Kidney (tissue), 14 donors: ENCODE measurements around the gene PDZD2. TPM values are rescaled to one million over a fixed set of nuclear protein-coding genes. Genes with fewer than 3 reads are reported as not detected.

Experiments used
- DNase-seq, 5 donors: peaks; one replicate each; pipeline ENCODE4 v3.0.0-alpha.2; 2013 to 2020
- FAIRE-seq: peaks from 2 replicates; lab custom pipeline; 2012; peaks lifted over from hg19 to GRCh38; lab: Jason Lieb, UNC
- H3K27ac ChIP-seq, 2 donors: one replicate each; pipeline ENCODE4 v1.7.0; 2013; ENCODE audit warnings: low read depth in 2 of 2, low read length in 2 of 2, inconsistent platforms in 1 of 2
- H3K27me3 ChIP-seq: one replicate; pipeline ENCODE4 v1.7.1; 2013; ENCODE audit warnings: low read length, inconsistent platforms; ENCODE audit not compliant: control insufficient read depth, insufficient read depth
- H3K36me3 ChIP-seq, 3 donors: one replicate each; pipeline versions ENCODE4 v1.7.0 to v1.7.1; 2013; ENCODE audit warnings: low read length in 3 of 3, control low read depth in 1 of 3, inconsistent platforms in 1 of 3; ENCODE audit not compliant: insufficient read depth in 3 of 3, control insufficient read depth in 2 of 3
- H3K4me1 ChIP-seq, 3 donors: one replicate each; pipeline versions ENCODE4 v1.7.0 to v1.7.1; 2013; ENCODE audit warnings: low read length in 3 of 3, inconsistent platforms in 1 of 3, low read depth in 1 of 3; ENCODE audit not compliant: control insufficient read depth in 2 of 3, insufficient read depth in 2 of 3
- H3K4me3 ChIP-seq, 3 donors: one replicate each; pipeline versions ENCODE4 v1.7.0 to v1.8.1; 2013; ENCODE audit warnings: low read length in 3 of 3, control low read depth in 1 of 3, inconsistent platforms in 1 of 3
- H3K9ac ChIP-seq, 3 donors: one replicate each; pipeline versions ENCODE4 v1.7.0 to v1.7.1; 2013; ENCODE audit warnings: low read length in 3 of 3, control low read depth in 1 of 3, inconsistent platforms in 1 of 3
- H3K9me3 ChIP-seq, 3 donors: one replicate each; pipeline versions ENCODE4 v1.7.0 to v1.7.1; 2013; ENCODE audit warnings: low read length in 3 of 3, control low read depth in 1 of 3, inconsistent platforms in 1 of 3; ENCODE audit not compliant: control insufficient read depth in 2 of 3, insufficient read depth in 1 of 3
- intact Hi-C: fragments of 100-400 bp; cut with DNase I; formaldehyde crosslinking; loops from one replicate; pipeline ENCODE4 v1.11.1; 2022
- polyA plus RNA-seq: library from polyadenylated mRNA; stranded (reverse); fragments of 350-450 nt; fragmentation: Illumina TruSeq; extraction: RNeasy Lipid Tissue Mini Kit (QIAGEN cat#74804); gene quantifications from one replicate; pipeline ENCODE4 v1.2.3, GENCODE V29; 2014; ENCODE audit warnings: low read depth, low replicate concordance; ENCODE audit not compliant: insufficient read depth
- total RNA-seq: library from RNA; stranded (reverse); fragmentation: NEBNext Ultra II Directional; extraction: Animal tissue kit (Norgen Biotek cat#: 25700); gene quantifications from one replicate; pipeline ENCODE4 v1.2.1, GENCODE V29; 2021
- TF ChIP-seq, protein P1 (sequence below): IDR thresholded peaks from 3 replicates; pipeline ENCODE4 v1.5.1; 2012; ENCODE audit warnings: mild to moderate bottlenecking, moderate library complexity, borderline replicate concordance; ENCODE audit not compliant: insufficient read depth; ENCODE audit errors: extremely low read depth
- donor health status: control.
- donor health status: control.
- donor health status: control.
- donor health status: control.
- donor health status: control.
- donor health status: DM: yes; HTN: yes; CAD: no.
- donor health status: Normal renal cell carcinoma (clear cell type).

Gene PDZD2
- total and polyA plus RNA-seq, 2 donors from 2014 or later, result 6.2 to 14.8 TPM

GRCh38 chr5:32153723-32154122 lies 514.8 kb downstream of the PDZD2 start:
- no peaks in the 10 kb centered on the region for H3K9me3 ChIP-seq
- H3K27ac ChIP-seq, result no peak overlapping the region
- DNase-seq (peak in 1 of 5 donors; percentile 73), FAIRE-seq (no peak)
- no peak overlapping the region for H3K4me3 ChIP-seq
- intact Hi-C loops, result no loop called here
- H3K9ac ChIP-seq, result no peak overlapping the region
- TF ChIP-seq, protein P1, sequence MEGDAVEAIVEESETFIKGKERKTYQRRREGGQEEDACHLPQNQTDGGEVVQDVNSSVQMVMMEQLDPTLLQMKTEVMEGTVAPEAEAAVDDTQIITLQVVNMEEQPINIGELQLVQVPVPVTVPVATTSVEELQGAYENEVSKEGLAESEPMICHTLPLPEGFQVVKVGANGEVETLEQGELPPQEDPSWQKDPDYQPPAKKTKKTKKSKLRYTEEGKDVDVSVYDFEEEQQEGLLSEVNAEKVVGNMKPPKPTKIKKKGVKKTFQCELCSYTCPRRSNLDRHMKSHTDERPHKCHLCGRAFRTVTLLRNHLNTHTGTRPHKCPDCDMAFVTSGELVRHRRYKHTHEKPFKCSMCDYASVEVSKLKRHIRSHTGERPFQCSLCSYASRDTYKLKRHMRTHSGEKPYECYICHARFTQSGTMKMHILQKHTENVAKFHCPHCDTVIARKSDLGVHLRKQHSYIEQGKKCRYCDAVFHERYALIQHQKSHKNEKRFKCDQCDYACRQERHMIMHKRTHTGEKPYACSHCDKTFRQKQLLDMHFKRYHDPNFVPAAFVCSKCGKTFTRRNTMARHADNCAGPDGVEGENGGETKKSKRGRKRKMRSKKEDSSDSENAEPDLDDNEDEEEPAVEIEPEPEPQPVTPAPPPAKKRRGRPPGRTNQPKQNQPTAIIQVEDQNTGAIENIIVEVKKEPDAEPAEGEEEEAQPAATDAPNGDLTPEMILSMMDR, result no peak
- H3K36me3 ChIP-seq, result no peaks in the 10 kb centered on the region
- H3K27me3 ChIP-seq, result no peaks in the 10 kb centered on the region
- peaks cover 0 to 26% (median 6%) of the 10 kb centered on the region in 3 donors for H3K4me1 ChIP-seq

DNA sequence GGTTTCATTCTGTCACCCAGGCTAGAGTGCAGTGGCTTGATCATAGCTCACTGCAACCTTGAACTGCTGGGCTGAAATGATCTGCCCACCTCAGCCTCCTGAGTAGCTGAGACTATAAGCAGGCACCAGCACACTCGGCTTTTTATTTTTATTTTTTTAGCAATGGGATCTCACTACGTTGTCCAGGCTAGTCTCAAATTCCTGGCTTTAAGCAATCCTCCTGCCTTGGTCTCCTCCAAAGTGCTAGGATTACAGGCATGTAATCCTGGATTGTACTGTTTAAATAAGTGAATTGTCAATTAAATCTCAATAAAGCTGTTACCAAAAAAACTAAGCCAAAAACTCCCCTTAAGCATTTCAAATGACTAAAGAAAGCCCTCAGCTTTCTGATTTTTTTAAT lies 516.3 kb downstream of the PDZD2 start:
- no peak for DNase-seq
- H3K27ac ChIP-seq, result no peak overlapping the region
- H3K4me3 ChIP-seq, result no peak overlapping the region
- FAIRE-seq, result no peak
- TF ChIP-seq, protein P1, result no peak
- H3K27me3 ChIP-seq, result no peaks in the 10 kb centered on the region
- no peaks in the 10 kb centered on the region for H3K36me3 ChIP-seq
- intact Hi-C loops, result no loop called here
- no peaks in the 10 kb centered on the region for H3K9me3 ChIP-seq
- H3K4me1 ChIP-seq, result peaks cover 0 to 21% (median 6%) of the 10 kb centered on the region in 3 donors
- no peak overlapping the region for H3K9ac ChIP-seq

GRCh38 chr5:32156635-32157034 lies 517.7 kb downstream of the PDZD2 start:
- H3K9ac ChIP-seq, result no peak overlapping the region
- DNase-seq (no peak), FAIRE-seq (no peak)
- H3K36me3 ChIP-seq, result no peaks in the 10 kb centered on the region
- no peak overlapping the region for H3K27ac ChIP-seq
- H3K4me3 ChIP-seq, result no peak overlapping the region
- H3K4me1 ChIP-seq, result peaks cover 0 to 17% (median 6%) of the 10 kb centered on the region in 3 donors
- no peaks in the 10 kb centered on the region for H3K9me3 ChIP-seq
- TF ChIP-seq, protein P1, result no peak
- no peaks in the 10 kb centered on the region for H3K27me3 ChIP-seq
- intact Hi-C loops, result no loop called here

DNA sequence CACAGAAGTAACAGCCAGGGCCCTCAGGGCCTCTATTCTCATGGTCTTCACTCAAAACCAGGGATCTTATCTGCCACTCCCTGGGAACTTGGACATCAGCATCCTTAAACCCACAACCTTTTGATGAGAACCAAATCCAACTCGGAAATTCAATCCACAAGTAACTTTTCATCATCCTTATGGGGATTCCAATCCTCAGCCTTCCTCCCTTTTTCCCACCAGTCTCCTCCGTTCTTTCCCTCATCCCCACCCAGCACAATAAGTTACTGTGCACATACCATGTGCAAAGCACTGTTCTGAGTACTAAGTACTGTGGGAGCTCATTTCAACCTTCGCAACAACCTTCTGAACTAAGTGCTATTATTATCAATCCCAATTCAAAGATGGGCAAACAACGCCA lies 518.1 kb downstream of the PDZD2 start:
- TF ChIP-seq, protein P1, result no peak
- no peak for DNase-seq
- Histone ChIP-seq H3K4me1 (peaks cover 0 to 17% (median 6%) of the 10 kb centered on the region in 3 donors), H3K27me3 (no peaks in the 10 kb centered on the region), H3K4me3 (no peak overlapping the region), H3K9me3 (no peaks in the 10 kb centered on the region), H3K36me3 (no peaks in the 10 kb centered on the region), H3K9ac (no peak overlapping the region), H3K27ac (no peak overlapping the region)
- intact Hi-C loops, result no loop called here
- no peak for FAIRE-seq
